Hypothalamus (tissue), 51 donors: ENCODE results near the gene PIGM.

Experiments
- DNase-seq, 51 donors: peaks; one replicate each; lab custom pipeline; 2025; lab: John Stamatoyannopoulos, UW

Gene PIGM

GRCh38 chr1:160031365-160032164 lies at the start of gene PIGM:
Gene PIGM (minus strand): TSS chr1:160031990. CDS start chr1:160031739, 251 bp downstream.
- DNase-seq: peak; percentile 27 to 94 (median 86)

GRCh38 chr1:160081261-160081936 lies 49.6 kb upstream of the PIGM start, which contains the start of gene KCNJ9:
Gene KCNJ9 (plus strand): TSS chr1:160081538. CDS start chr1:160084031, 2,493 bp downstream.
- peak in 44 of 51 donors; percentile 22 to 92 (median 78) for DNase-seq

- DNase-seq: no peak
Observed at GRCh38 chr1:160080381-160081100, 48.8 kb upstream of the PIGM start.

GRCh38 chr1:160079448-160079847 lies 47.7 kb upstream of the PIGM start:
- no peak for DNase-seq

- DNase-seq: peak in 45 of 51 donors; percentile 16 to 88 (median 61)
Observed at GRCh38 chr1:160078512-160079195, 46.9 kb upstream of the PIGM start.

- no peak for DNase-seq
Observed at GRCh38 chr1:160077486-160077885, 45.7 kb upstream of the PIGM start.

GRCh38 chr1:160076295-160076694 lies 44.5 kb upstream of the PIGM start:
- DNase-seq: no peak

- DNase-seq: no peak
Observed at GRCh38 chr1:160075836-160076235, 44.0 kb upstream of the PIGM start.

- DNase-seq: no peak
Observed at GRCh38 chr1:160074865-160075264, 43.1 kb upstream of the PIGM start.

- DNase-seq: no peak
Observed at GRCh38 chr1:160071289-160071688, 39.5 kb upstream of the PIGM start.

GRCh38 chr1:160070243-160071163 lies 38.7 kb upstream of the PIGM start:
- DNase-seq: peak; percentile 49 to 96 (median 89)

GRCh38 chr1:160069460-160070231 lies 37.9 kb upstream of the PIGM start, which contains the start of gene KCNJ10:
Gene KCNJ10 (minus strand): TSS chr1:160070160. CDS start chr1:160042532, 27,628 bp downstream.
- peak in 8 of 51 donors; percentile 32 to 70 (median 48) for DNase-seq

GRCh38 chr1:160068225-160068624 lies 36.4 kb upstream of the PIGM start:
- peak in 50 of 51 donors; percentile 24 to 97 (median 81) for DNase-seq

GRCh38 chr1:160066829-160067745 lies 35.3 kb upstream of the PIGM start:
- peak in 7 of 51 donors; percentile 12 to 49 (median 34) for DNase-seq

GRCh38 chr1:160064746-160065145 lies 33.0 kb upstream of the PIGM start:
- no peak for DNase-seq

GRCh38 chr1:160064164-160064563 lies 32.4 kb upstream of the PIGM start:
- DNase-seq: no peak

- peak in 1 of 51 donors; percentile 41 for DNase-seq
Observed at GRCh38 chr1:160063176-160063575, 31.4 kb upstream of the PIGM start.
